Kidney (tissue), 14 donors: ENCODE data around the gene TMEM253. TPM values are rescaled to one million over a fixed set of nuclear protein-coding genes. Genes with fewer than 3 reads are reported as not detected.

ENCODE experiments used
- DNase-seq, 5 donors: peaks; one replicate each; pipeline ENCODE4 v3.0.0-alpha.2; 2013 to 2020
- FAIRE-seq: peaks from 2 replicates; lab custom pipeline; 2012; peaks lifted over from hg19 to GRCh38; lab: Jason Lieb, UNC
- H3K27ac ChIP-seq, 2 donors: one replicate each; pipeline ENCODE4 v1.7.0; 2013; ENCODE audit warnings: low read depth in 2 of 2, low read length in 2 of 2, inconsistent platforms in 1 of 2
- H3K27me3 ChIP-seq: one replicate; pipeline ENCODE4 v1.7.1; 2013; ENCODE audit warnings: low read length, inconsistent platforms; ENCODE audit not compliant: control insufficient read depth, insufficient read depth
- H3K36me3 ChIP-seq, 3 donors: one replicate each; pipeline versions ENCODE4 v1.7.0 to v1.7.1; 2013; ENCODE audit warnings: low read length in 3 of 3, control low read depth in 1 of 3, inconsistent platforms in 1 of 3; ENCODE audit not compliant: insufficient read depth in 3 of 3, control insufficient read depth in 2 of 3
- H3K4me1 ChIP-seq, 3 donors: one replicate each; pipeline versions ENCODE4 v1.7.0 to v1.7.1; 2013; ENCODE audit warnings: low read length in 3 of 3, inconsistent platforms in 1 of 3, low read depth in 1 of 3; ENCODE audit not compliant: control insufficient read depth in 2 of 3, insufficient read depth in 2 of 3
- H3K4me3 ChIP-seq, 3 donors: one replicate each; pipeline versions ENCODE4 v1.7.0 to v1.8.1; 2013; ENCODE audit warnings: low read length in 3 of 3, control low read depth in 1 of 3, inconsistent platforms in 1 of 3
- H3K9ac ChIP-seq, 3 donors: one replicate each; pipeline versions ENCODE4 v1.7.0 to v1.7.1; 2013; ENCODE audit warnings: low read length in 3 of 3, control low read depth in 1 of 3, inconsistent platforms in 1 of 3
- H3K9me3 ChIP-seq, 3 donors: one replicate each; pipeline versions ENCODE4 v1.7.0 to v1.7.1; 2013; ENCODE audit warnings: low read length in 3 of 3, control low read depth in 1 of 3, inconsistent platforms in 1 of 3; ENCODE audit not compliant: control insufficient read depth in 2 of 3, insufficient read depth in 1 of 3
- CTCF ChIP-seq: IDR thresholded peaks from 3 replicates; pipeline ENCODE4 v1.5.1; 2012; ENCODE audit warnings: mild to moderate bottlenecking, moderate library complexity, borderline replicate concordance; ENCODE audit not compliant: insufficient read depth; ENCODE audit errors: extremely low read depth
- intact Hi-C: fragments of 100-400 bp; cut with DNase I; formaldehyde crosslinking; loops from one replicate; pipeline ENCODE4 v1.11.1; 2022
- polyA plus RNA-seq: library from polyadenylated mRNA; stranded (reverse); fragments of 350-450 nt; fragmentation: Illumina TruSeq; extraction: RNeasy Lipid Tissue Mini Kit (QIAGEN cat#74804); gene quantifications from one replicate; pipeline ENCODE4 v1.2.3, GENCODE V29; 2014; ENCODE audit warnings: low read depth, low replicate concordance; ENCODE audit not compliant: insufficient read depth
- total RNA-seq: library from RNA; stranded (reverse); fragmentation: NEBNext Ultra II Directional; extraction: Animal tissue kit (Norgen Biotek cat#: 25700); gene quantifications from one replicate; pipeline ENCODE4 v1.2.1, GENCODE V29; 2021
- donor health status: control.
- donor health status: control.
- donor health status: control.
- donor health status: control.
- donor health status: control.
- donor health status: DM: yes; HTN: yes; CAD: no.
- donor health status: Normal renal cell carcinoma (clear cell type).

The TMEM253 gene
- total and polyA plus RNA-seq, 2 donors from 2014 or later = 0.41 to 0.43 TPM

GRCh38 chr14:21074398-21075272 lies 26.2 kb upstream of the TMEM253 start:
- FAIRE-seq (no peak), DNase-seq (no peak)
- Histone ChIP-seq H3K9me3 (no peaks in the 10 kb centered on the region), H3K27me3 (no peaks in the 10 kb centered on the region), H3K9ac (no peak overlapping the region), H3K27ac (no peak overlapping the region), H3K36me3 (peaks cover 21 to 40% (median 29%) of the 10 kb centered on the region in 3 donors), H3K4me3 (no peak overlapping the region), H3K4me1 (peaks cover 0 to 6% (median under 1%) of the 10 kb centered on the region in 3 donors)
- intact Hi-C loops = no loop called here
- no peak for TF ChIP-seq CTCF

DNA sequence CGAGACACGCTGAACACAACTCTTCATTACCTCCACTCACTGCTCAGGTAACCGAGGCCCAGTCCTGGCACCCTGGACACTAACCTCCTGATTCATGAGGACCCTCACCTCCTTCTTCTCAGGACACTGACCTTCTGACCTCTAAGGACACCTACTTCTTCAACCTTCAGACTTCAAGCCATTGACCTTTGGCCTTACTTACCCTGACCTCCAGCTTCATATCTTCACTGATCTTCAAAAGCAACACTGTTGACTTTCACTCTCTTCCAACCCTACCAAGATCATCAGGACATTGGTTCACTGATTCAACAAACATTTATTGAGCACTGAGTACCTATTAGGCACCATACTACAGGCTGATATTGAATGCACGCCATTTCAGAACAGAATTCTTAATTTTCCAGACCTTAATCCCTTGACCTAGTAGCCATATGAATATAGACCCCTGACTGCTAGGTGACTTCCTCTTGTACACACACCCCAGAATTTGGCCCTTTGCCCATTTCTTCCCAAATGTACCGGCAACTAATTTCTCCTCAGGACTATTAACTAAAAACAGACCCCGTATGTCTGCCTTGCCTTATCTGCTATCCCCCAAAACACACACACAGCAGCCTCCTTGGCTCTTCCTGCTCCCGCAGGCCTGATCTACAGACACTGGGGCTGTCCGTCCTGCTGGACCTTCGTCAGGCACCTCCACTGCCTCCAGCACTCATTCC lies 25.0 kb upstream of the TMEM253 start:
- no peak for TF ChIP-seq CTCF
- Histone ChIP-seq H3K9me3 (no peaks in the 10 kb centered on the region), H3K27ac (no peak overlapping the region), H3K9ac (no peak overlapping the region), H3K36me3 (peaks cover 23 to 48% (median 29%) of the 10 kb centered on the region in 3 donors), H3K4me3 (no peak overlapping the region), H3K27me3 (no peaks in the 10 kb centered on the region), H3K4me1 (peaks cover 0 to 6% (median 0%) of the 10 kb centered on the region in 3 donors)
- intact Hi-C loops = no loop called here
- no peak for DNase-seq
- FAIRE-seq = no peak

- no peaks in the 10 kb centered on the region for H3K9me3 ChIP-seq
- peaks cover 23 to 56% (median 32%) of the 10 kb centered on the region in 3 donors for H3K36me3 ChIP-seq
- no peak for DNase-seq
- no peak overlapping the region for H3K27ac ChIP-seq
- H3K4me1 ChIP-seq = peaks cover 0 to 3% (median 0%) of the 10 kb centered on the region in 3 donors
- no peak for TF ChIP-seq CTCF
- H3K4me3 ChIP-seq = no peak overlapping the region
- intact Hi-C loops = no loop called here
- no peaks in the 10 kb centered on the region for H3K27me3 ChIP-seq
- no peak overlapping the region for H3K9ac ChIP-seq
- no peak for FAIRE-seq
Observed at GRCh38 chr14:21077672-21078071, 23.2 kb upstream of the TMEM253 start.
